GM20431 (cell line): ENCODE results near the gene EPHA5.

ENCODE experiments used
- in situ Hi-C: fragments of 300-500 bp; cut with MseI, MboI; formaldehyde crosslinking; loops from one replicate; pipeline ENCODE4 v1.15.0; 2020; ENCODE audit warnings: low sequenced_read_pairs; ENCODE audit not compliant: unreplicated experiment

EPHA5 gene

DNA sequence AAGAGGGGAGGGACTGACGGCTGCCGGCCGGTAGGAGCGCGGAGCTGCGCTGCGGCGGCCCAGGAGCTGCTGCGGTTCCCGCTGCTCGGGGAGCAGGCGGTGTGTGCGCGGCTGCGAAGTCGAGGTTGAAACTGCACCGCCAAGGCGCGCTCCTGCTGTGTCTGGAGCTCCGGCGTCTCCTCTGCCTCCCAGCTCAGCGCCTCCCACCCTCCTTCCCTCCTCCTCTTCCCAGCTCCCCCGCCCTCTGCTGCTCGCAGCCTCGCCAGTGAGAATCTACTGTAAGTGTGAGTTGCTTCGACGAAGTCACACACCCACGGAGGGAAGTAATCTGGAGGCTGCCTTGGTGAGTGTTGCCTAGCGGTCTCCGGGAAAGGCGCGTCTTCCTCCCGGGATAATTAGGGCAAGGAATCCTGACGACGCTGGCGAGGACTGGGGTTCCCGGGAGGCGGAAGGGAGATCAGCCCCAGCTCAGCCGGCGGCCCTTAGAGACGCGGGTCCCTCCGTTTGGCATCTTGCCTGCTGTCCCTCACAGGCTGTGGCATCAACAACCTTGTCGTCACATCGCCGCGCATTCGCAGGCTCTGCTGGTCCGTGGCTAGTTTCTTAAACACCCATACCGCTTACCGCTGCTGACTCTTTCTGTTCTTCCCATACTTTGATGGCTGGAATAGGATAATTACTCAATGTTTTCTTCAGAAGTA is at the start of gene EPHA5:
TSS of gene EPHA5 (minus strand) at position 159 of the 701 bp plus-strand sequence. CDS start 747 bp downstream, outside the sequence.
- in situ Hi-C loops = no loop called here

DNA sequence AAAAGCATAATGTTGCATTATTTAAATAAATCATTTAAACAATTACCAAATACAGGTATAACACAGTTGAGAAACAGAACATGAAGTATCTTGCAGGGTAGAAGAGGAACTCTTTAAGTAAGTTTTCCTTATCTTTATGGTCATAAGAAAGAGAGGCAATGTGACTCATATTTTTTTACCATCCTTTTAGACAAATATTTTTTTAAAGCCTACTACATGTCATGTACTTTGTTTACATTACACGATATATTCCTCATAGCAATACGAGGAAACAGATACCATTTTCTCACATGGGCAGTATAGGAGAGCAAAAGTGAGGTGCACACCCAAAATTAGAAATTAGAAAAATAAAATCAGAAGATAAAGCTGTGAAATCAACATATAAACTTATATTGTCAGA is 49.3 kb upstream of the EPHA5 start:
- in situ Hi-C loops = no loop called here

GRCh38 chr4:65698631-65699030 is 28.3 kb upstream of the EPHA5 start:
- in situ Hi-C loops = no loop called here

- in situ Hi-C loops = no loop called here
Observed at GRCh38 chr4:65696436-65696835, 26.1 kb upstream of the EPHA5 start.

DNA sequence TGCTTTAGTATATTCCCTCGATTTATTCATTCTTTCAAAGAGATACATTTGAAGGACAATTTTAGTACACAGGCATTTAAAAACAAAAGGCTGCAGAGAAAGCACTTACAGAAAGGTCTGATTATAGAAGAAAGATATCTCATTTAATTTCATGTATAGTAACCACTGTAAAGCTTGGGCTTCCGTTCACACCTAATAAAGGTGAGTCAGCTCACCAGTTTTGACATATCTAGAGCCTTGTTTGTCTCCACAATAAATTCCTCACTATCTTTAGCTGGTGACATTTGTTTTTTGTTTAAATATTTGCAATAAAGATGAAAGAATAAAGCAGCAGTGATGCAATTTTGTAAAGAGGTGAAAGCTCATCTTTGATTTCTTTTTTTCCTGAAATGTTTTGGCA is 1.1 kb upstream of the EPHA5 start:
- in situ Hi-C loops = no loop called here

- in situ Hi-C loops = no loop called here
Observed at GRCh38 chr4:65670020-65670330, 314 bp downstream of the EPHA5 start.

- in situ Hi-C loops = no loop called here
Observed at GRCh38 chr4:65669111-65670019, 924 bp downstream of the EPHA5 start.

DNA sequence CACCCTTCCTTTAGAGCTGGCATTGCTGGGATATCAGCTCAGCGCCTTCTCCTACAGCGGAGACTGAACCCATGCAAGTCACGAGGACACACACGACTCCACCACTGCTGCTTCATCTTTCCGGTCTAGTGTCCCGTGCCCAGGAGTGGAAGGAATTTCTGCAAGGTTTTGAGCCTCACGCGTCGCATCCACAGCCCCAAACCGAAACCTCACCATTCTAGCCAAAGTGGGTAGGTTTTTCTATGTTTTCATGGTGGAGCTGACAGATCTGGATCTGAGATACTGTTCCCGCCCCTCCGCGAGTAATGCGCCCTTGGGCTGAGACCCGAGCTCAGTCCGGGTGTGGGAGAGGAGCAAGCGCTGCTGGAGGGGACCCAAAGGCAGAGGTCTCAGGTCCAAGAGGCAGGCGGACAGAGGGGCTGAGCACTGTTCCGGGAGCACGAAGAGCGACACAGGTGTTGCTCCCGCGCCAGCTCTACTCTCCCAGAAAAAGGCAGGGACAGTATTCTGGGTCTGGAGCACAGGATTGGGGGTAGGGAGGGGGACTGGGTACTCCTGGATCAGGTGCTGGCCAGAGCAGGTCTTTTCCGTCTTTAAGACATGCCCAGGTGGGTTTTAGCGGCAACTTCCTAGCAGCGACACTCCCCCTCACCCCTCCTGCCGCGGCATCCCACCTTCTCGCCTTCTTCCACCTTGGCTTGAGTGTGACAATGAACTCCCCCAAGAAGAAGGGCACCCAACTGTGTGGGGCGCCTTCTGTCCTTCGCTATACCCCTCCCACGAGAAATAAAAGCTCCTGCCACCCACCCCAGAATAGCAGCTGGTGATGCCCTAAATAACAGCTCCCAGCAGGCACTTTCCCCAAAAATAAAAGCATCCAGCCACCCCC is 1.8 kb downstream of the EPHA5 start:
- in situ Hi-C loops = no loop called here

DNA sequence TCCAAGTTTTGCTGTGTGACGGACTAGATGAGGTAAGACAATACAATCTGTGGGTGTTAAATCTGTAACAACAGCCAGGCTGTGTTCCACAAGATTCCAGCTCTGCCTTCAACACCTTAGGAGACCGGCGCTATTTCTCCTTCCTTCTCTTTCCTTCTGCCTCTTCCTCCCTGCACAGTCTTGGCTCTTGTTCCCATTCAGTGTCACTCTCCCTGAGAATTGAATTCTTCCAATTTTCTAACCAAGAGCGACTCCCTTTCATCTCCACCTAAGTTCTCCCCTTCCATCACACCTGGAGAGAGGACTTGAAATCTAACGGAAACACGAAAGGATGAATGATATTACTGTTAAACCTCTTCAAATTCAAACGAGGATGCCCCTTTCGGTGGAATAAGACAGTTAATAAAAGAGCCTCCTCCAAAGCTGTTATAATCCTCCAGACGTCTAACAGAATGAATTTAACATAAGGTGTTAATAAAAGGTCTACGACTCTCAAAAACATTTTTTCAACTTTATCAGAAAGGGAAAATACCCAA is 2.7 kb downstream of the EPHA5 start:
- in situ Hi-C loops = no loop called here

- in situ Hi-C loops = no loop called here
Observed at GRCh38 chr4:65665771-65666523, 4.3 kb downstream of the EPHA5 start.

DNA sequence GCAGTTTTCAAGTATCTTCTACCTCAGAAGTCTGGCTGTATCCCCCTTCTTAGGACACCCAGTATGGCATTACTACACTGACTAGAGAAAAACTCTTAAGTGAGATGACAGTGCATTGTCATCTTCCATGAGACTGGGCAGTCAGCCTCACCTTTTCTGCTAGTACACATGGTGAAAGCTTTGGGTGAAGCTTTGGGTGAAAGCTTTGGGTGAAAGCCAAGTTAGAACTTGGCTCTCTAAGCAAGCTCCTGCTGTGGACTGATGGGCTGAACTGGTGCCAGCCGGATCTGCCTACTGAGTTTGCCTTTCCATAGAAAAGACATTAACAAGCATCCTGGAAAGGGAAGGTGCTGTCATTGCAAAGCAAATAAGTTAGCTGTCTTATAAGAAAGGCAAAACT is 8.8 kb downstream of the EPHA5 start:
- in situ Hi-C loops = no loop called here

- in situ Hi-C loops = no loop called here
Observed at GRCh38 chr4:65658117-65658516, 12.2 kb downstream of the EPHA5 start.

DNA sequence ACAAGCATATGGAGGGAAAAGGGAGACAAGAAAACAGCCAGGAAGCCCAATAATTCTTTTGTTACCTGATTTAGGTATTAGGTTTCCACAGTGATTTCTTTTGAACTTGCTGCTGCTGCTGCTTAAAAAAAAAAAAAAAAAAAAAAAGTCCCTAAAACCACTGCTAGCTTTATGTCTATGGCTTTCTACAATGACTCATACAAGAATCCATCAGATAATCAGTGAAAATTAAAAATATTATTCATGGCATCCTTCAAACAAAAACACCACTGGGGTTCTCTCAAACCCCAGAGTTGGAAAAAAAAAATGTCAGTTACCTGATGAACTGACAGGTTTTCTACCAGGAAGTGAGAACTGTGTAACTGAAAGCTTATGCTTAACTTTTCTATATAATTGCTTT is 14.3 kb downstream of the EPHA5 start:
- in situ Hi-C loops = no loop called here

GRCh38 chr4:65654976-65655375 is 15.3 kb downstream of the EPHA5 start:
- in situ Hi-C loops = no loop called here

DNA sequence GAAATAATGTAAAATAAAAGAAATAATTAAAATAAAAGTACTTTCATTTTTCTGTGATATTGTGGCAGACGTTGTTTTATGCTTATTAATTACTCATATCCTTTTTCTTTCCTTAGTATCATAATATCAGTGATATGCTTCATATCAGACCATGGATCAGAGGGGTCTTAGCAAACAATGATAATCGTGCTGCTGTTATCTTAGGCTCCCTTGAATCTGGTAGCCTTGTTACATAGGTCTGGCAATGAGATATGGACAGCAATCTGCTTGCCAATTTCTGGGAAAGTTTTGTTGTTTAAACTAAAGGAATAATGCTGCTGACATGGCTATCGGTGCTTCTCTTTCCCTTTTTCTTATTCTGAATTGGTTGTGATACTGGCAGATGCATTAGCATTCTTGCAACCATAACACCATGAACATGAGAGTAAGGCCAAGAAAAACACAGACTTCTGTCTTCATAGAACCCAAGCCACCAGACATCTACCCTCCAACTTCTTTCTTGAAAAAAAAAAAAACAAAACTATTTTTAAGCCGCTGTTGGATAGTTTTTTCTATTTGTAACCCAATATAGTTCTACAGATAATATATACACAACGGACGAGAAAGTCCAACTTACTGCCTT is 16.4 kb downstream of the EPHA5 start:
- in situ Hi-C loops = no loop called here

GRCh38 chr4:65651751-65652150 is 18.5 kb downstream of the EPHA5 start:
- in situ Hi-C loops = no loop called here

GRCh38 chr4:65651031-65651430 is 19.3 kb downstream of the EPHA5 start:
- in situ Hi-C loops = no loop called here

GRCh38 chr4:65646136-65646535 is 24.2 kb downstream of the EPHA5 start:
- in situ Hi-C loops = no loop called here

DNA sequence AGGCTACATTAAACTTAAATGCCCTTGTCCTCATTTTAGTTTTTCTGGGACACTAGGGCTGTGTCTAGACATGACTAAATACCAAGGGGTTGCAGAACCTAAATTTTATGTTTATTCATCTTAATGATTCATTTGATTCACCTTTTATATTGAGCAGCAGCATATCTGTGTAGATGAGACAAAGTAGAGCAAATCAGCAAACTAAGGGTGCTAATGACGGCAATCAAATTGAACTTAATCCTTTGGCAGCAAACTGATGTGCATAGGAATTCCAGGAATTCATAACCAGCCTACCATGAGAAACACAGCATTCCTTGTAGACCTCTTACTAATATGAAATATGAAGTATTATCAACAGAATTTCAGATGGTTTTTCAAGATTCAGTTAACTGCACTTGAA is 25.1 kb downstream of the EPHA5 start:
- in situ Hi-C loops = no loop called here
